Colonic mucosa (tissue), 4 donors: ENCODE results near the gene SIVA1. TPM values are rescaled to one million over a fixed set of nuclear protein-coding genes. Genes with fewer than 3 reads are reported as not detected.
"Not testable (repeated sequence)": the region's sequence is repeated elsewhere in the genome, so short reads cannot be mapped to it uniquely, and the experiment has no call there.

Source experiments
- DNase-seq: peaks from one replicate; pipeline ENCODE4 v3.0.0-alpha.2; 2020
- H3K27ac ChIP-seq: fragments of 200-600 bp; one replicate; pipeline ENCODE4 v1.8.0; 2021
- H3K27me3 ChIP-seq: fragments of 200-600 bp; one replicate; pipeline ENCODE4 v1.8.0; 2021
- H3K36me3 ChIP-seq: fragments of 200-600 bp; one replicate; pipeline ENCODE4 v1.8.0; 2021
- H3K4me1 ChIP-seq: fragments of 200-600 bp; one replicate; pipeline ENCODE4 v1.8.0; 2021; ENCODE audit warnings: mild to moderate bottlenecking
- H3K4me3 ChIP-seq: fragments of 200-600 bp; one replicate; pipeline ENCODE4 v1.8.0; 2021
- H3K9ac ChIP-seq, 2 donors: one replicate each; pipeline ENCODE4 v1.7.0; 2013; ENCODE audit warnings: control low read depth in 2 of 2, low read depth in 2 of 2, low read length in 2 of 2
- H3K9me3 ChIP-seq: fragments of 200-600 bp; one replicate; pipeline ENCODE4 v1.8.0; 2021
- CTCF ChIP-seq: fragments of 200-600 bp; IDR thresholded peaks from one replicate; pipeline ENCODE4 v1.8.0; 2022; ENCODE audit warnings: antibody characterized with exemption, mild to moderate bottlenecking
- intact Hi-C: fragments of 100-400 bp; cut with DNase I; formaldehyde crosslinking; loops from one replicate; pipeline ENCODE4 v1.14.1; 2022
- total RNA-seq, 2 donors: library from RNA; stranded (reverse); fragmentation: NEBNext Ultra II Directional in 1 of 2; extraction: Animal tissue kit (Norgen Biotek cat#: 25700) in 1 of 2; gene quantifications; one replicate each; pipeline ENCODE4 v1.2.1, GENCODE V29; 2021
- donor health status: healthy.
- donor health status: DM: no; HTN: no; CAD: no.
- donor health status: DM: no; HTN: no; CAD: no.

SIVA1 gene
- total RNA-seq, 2 donors from 2014 or later: 58.8 to 153 TPM

GRCh38 chr14:104746934-104747481 is 5.9 kb upstream of the SIVA1 start:
- Histone ChIP-seq H3K4me1 (peaks cover 16% of the 10 kb centered on the region), H3K4me3 (no peak overlapping the region), H3K27ac (peak overlapping the region; percentile 37), H3K27me3 (no peaks in the 10 kb centered on the region), H3K36me3 (no peaks in the 10 kb centered on the region), H3K9me3 (no peaks in the 10 kb centered on the region), H3K9ac (peak overlapping the region in 1 of 2 donors; percentile 57)
- peak; percentile 59 for DNase-seq
- TF ChIP-seq CTCF: no peak
- intact Hi-C loops: no loop called here

- no peak overlapping the region for H3K9ac ChIP-seq
- no peaks in the 10 kb centered on the region for H3K27me3 ChIP-seq
- no peaks in the 10 kb centered on the region for H3K36me3 ChIP-seq
- intact Hi-C loops: no loop called here
- no peaks in the 10 kb centered on the region for H3K9me3 ChIP-seq
- peaks cover 19% of the 10 kb centered on the region for H3K4me1 ChIP-seq
- no peak for DNase-seq
- no peak for TF ChIP-seq CTCF
- peak overlapping the region; percentile 37 for H3K27ac ChIP-seq
- H3K4me3 ChIP-seq: no peak overlapping the region
Measured at GRCh38 chr14:104747876-104748275, 5.1 kb upstream of the SIVA1 start.

GRCh38 chr14:104749111-104749649 is 3.8 kb upstream of the SIVA1 start:
- Histone ChIP-seq H3K4me3 (no peak overlapping the region), H3K36me3 (no peaks in the 10 kb centered on the region), H3K27ac (no peak overlapping the region), H3K27me3 (no peaks in the 10 kb centered on the region), H3K9me3 (no peaks in the 10 kb centered on the region), H3K9ac (peak overlapping the region; percentile 12 to 47), H3K4me1 (peaks cover 21% of the 10 kb centered on the region)
- no peak for TF ChIP-seq CTCF
- intact Hi-C loops: no loop called here
- DNase-seq: peak; percentile 77

GRCh38 chr14:104750056-104750752 is 2.7 kb upstream of the SIVA1 start:
- Histone ChIP-seq H3K27me3 (no peaks in the 10 kb centered on the region), H3K9me3 (no peaks in the 10 kb centered on the region), H3K27ac (no peak overlapping the region), H3K9ac (no peak overlapping the region), H3K4me1 (peaks cover 23% of the 10 kb centered on the region), H3K4me3 (no peak overlapping the region), H3K36me3 (no peaks in the 10 kb centered on the region)
- TF ChIP-seq CTCF: no peak
- no peak for DNase-seq
- intact Hi-C loops: no loop called here

GRCh38 chr14:104750753-104751057 is 2.2 kb upstream of the SIVA1 start:
- H3K36me3 ChIP-seq, intact Hi-C loops, H3K9me3 ChIP-seq, DNase-seq, H3K9ac ChIP-seq, H3K4me3 ChIP-seq, H3K27me3 ChIP-seq, H3K27ac ChIP-seq: not testable (repeated sequence)
- peaks cover 23% of the 10 kb centered on the region for H3K4me1 ChIP-seq
